HL-60 (cell line): ENCODE data around the gene LDLRAD1.
"Not testable (repeated sequence)": the region's sequence is repeated elsewhere in the genome, so short reads cannot be mapped to it uniquely, and the experiment has no call there.

Experiments used
- DNase-seq, 2 experiments: peaks; one replicate each; pipeline ENCODE4 v3.0.0-alpha.2; 2010 to 2020; ENCODE audit warnings: low read depth in 1 of 2, low spot score in 1 of 2
- H3K27ac ChIP-seq: fragments of 250-450 bp; sonication (Bioruptor Pico); replicated peaks from 2 replicates; pipeline ENCODE4 v1.5.1; 2020; ENCODE audit warnings: mild to moderate bottlenecking, moderate library complexity
- H3K27me3 ChIP-seq: fragments of 250-450 bp; sonication (Bioruptor Pico); 2 replicates; pipeline ENCODE4 v1.5.1; 2021; ENCODE audit warnings: mild to moderate bottlenecking, moderate library complexity; ENCODE audit not compliant: insufficient read depth, poor library complexity, severe bottlenecking
- H3K4me3 ChIP-seq: replicated peaks from 2 replicates; pipeline ENCODE4 v1.5.1; 2011; ENCODE audit warnings: mild to moderate bottlenecking, control low read depth, low read length; ENCODE audit not compliant: insufficient read depth
- GABPA ChIP-seq: IDR thresholded peaks from 2 replicates; pipeline ENCODE4 v1.6.1; 2012; ENCODE audit warnings: low read depth
- POLR2AphosphoS5 ChIP-seq: IDR thresholded peaks from 2 replicates; pipeline ENCODE4 v1.6.1; 2012; ENCODE audit warnings: low read depth
- SPI1 ChIP-seq: IDR thresholded peaks from 2 replicates; pipeline ENCODE4 v1.6.1; 2012; ENCODE audit warnings: low read depth, mild to moderate bottlenecking, borderline replicate concordance
- TF ChIP-seq, protein P1 (sequence below): IDR thresholded peaks from 2 replicates; pipeline ENCODE4 v1.6.1; 2012; ENCODE audit warnings: low read depth; ENCODE audit not compliant: insufficient replicate concordance
- TF ChIP-seq, protein P2 (sequence below): IDR thresholded peaks from one replicate; pipeline ENCODE4 v1.5.1; 2011; ENCODE audit warnings: low read length, control low read depth, inconsistent platforms; ENCODE audit not compliant: insufficient read depth

The LDLRAD1 gene

DNA sequence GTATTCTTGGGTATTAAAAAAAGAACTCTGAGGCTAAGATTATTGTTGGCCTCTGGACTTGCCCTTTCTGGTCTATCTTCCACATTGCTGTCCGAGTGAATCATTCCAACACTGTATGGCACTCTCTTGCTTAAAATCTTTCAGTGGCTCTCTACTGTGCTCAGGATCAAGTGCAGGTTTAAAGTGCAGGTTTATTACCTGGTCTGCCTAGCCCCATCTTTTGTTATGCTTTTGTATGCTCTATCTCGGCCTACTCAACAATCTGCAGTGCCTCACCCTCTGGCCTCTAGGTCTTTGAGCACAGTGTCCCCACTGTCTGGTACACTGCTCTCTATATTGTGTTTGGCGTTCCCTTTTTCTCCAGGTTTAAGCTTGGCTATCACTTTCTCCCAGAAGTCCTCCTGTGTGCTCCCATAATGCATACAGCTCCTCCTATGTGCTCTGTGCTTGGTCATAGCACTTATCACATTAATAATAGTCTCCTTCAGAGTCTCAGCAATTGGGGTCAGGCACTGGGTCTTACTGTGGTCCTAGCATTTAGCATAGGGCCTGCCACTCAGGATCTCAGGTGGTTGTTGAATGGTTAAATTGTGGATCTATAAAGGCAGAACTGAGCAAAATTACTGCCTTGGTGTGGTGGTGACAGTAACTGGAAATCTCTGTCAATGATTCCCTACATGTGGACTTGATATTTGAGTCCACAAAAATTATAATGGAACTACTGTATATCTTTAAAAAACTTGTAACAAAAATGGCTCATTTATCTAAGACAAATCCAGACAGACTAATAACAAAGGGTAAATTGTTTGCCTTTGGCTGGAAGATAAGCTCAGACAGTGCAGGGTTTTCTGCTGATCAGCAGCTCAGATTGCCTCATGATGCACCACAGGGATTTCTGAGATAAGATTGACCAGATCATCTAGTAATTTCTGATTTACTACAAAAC is 10.6 kb upstream of the LDLRAD1 start:
- Histone ChIP-seq H3K4me3 (no peak overlapping the region), H3K27ac (no peak overlapping the region), H3K27me3 (no peaks in the 10 kb centered on the region)
- TF ChIP-seq SPI1: no peak
- TF ChIP-seq, protein P1, sequence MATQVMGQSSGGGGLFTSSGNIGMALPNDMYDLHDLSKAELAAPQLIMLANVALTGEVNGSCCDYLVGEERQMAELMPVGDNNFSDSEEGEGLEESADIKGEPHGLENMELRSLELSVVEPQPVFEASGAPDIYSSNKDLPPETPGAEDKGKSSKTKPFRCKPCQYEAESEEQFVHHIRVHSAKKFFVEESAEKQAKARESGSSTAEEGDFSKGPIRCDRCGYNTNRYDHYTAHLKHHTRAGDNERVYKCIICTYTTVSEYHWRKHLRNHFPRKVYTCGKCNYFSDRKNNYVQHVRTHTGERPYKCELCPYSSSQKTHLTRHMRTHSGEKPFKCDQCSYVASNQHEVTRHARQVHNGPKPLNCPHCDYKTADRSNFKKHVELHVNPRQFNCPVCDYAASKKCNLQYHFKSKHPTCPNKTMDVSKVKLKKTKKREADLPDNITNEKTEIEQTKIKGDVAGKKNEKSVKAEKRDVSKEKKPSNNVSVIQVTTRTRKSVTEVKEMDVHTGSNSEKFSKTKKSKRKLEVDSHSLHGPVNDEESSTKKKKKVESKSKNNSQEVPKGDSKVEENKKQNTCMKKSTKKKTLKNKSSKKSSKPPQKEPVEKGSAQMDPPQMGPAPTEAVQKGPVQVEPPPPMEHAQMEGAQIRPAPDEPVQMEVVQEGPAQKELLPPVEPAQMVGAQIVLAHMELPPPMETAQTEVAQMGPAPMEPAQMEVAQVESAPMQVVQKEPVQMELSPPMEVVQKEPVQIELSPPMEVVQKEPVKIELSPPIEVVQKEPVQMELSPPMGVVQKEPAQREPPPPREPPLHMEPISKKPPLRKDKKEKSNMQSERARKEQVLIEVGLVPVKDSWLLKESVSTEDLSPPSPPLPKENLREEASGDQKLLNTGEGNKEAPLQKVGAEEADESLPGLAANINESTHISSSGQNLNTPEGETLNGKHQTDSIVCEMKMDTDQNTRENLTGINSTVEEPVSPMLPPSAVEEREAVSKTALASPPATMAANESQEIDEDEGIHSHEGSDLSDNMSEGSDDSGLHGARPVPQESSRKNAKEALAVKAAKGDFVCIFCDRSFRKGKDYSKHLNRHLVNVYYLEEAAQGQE: no peak
- DNase-seq: no peak

DNA sequence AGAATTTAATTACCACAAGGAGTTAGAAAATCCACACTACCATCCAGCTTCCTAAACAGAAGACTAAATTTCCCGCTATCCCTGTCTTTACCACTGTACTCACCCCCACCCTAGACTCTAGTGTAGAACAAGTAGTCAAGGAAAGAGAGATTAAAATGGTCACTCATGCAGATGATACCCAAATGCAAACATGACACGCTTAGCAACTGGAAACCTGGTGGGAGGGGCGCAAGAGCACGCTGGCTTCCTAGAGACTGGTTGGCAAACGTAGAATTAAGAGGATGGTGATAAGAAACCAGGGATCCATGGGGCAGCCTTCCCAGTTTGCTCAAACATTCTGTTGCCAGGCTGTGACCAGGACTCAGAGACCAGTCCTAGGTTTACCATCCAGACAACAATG is 9.9 kb upstream of the LDLRAD1 start:
- TF ChIP-seq GABPA (no peak), POLR2AphosphoS5 (no peak), SPI1 (no peak)
- TF ChIP-seq, protein P2, sequence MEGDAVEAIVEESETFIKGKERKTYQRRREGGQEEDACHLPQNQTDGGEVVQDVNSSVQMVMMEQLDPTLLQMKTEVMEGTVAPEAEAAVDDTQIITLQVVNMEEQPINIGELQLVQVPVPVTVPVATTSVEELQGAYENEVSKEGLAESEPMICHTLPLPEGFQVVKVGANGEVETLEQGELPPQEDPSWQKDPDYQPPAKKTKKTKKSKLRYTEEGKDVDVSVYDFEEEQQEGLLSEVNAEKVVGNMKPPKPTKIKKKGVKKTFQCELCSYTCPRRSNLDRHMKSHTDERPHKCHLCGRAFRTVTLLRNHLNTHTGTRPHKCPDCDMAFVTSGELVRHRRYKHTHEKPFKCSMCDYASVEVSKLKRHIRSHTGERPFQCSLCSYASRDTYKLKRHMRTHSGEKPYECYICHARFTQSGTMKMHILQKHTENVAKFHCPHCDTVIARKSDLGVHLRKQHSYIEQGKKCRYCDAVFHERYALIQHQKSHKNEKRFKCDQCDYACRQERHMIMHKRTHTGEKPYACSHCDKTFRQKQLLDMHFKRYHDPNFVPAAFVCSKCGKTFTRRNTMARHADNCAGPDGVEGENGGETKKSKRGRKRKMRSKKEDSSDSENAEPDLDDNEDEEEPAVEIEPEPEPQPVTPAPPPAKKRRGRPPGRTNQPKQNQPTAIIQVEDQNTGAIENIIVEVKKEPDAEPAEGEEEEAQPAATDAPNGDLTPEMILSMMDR: no peak
- TF ChIP-seq, protein P1: no peak
- Histone ChIP-seq H3K27me3 (no peaks in the 10 kb centered on the region), H3K27ac (no peak overlapping the region), H3K4me3 (no peak overlapping the region)
- DNase-seq: no peak

DNA sequence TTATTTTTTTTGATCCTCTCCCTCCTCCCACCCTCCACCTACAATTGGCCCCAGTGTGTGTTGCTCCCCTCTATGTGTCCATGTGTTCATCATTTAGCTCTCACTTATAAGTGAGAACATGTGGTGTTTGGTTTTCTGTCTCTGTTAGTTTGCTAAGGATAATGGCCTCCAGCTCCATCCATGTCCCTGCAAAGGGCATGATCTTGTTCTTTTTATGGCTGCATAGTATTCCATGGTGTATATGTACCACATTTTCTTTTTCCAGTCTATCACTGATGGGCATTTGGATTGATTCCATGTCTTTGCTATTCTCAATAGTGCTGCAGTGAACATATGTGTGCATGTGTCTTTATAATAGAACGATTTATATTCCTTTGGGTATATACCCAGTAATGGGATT is 6.8 kb upstream of the LDLRAD1 start:
- H3K4me3 ChIP-seq, H3K27ac ChIP-seq, H3K27me3 ChIP-seq, DNase-seq: not testable (repeated sequence)

DNA sequence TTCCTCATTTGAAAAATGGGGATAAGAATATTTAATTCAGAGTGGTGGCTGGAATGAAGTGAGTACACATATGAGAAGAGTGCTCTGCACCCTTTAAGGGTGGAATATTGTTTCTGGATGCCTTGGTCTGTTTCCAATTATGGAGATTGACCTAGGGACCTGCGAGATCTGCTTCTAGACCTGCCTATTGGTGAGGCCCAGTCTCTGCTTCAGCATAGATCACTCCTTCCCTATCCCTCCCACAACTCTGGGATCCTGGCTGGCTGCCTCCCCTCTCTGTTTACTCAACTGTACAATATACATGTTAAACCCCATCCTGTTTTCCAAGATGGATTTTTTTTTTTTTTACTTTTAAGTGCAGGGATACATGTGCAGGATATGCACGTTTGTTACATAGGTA is 6.4 kb upstream of the LDLRAD1 start:
- H3K4me3 ChIP-seq: no peak overlapping the region
- no peaks in the 10 kb centered on the region for H3K27me3 ChIP-seq
- no peak overlapping the region for H3K27ac ChIP-seq
- TF ChIP-seq GABPA (no peak), POLR2AphosphoS5 (no peak), SPI1 (no peak)
- TF ChIP-seq, protein P1: no peak
- TF ChIP-seq, protein P2: no peak
- DNase-seq: no peak

DNA sequence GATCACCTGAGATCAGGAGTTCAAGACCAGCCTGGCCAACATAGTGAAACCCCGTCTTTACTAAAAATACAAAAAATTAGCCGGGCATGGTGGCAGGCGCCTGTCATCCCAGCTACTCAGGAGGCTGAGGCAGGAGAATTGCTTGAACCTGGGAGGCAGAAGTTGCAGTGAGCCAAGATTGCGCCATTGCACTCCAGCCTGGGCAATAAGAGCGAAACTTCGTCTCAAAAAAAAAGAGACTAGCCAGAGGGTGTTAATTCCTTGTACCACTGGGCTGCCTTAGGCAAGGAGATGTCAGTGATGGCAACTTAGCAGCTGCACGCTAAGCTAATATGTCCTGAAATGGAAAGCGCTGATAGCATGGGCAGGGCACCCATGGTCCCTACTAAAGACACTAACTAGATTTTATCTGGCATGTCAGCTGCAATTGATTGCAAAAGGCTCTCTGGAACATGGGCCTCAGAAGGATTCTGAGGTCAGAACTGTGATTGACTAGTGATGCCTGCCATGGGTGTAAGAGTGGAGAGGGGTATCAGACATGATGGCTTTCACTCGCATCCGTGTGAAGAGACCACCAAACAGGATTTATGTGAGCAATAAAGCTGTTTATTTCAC is 1.7 kb upstream of the LDLRAD1 start:
- peak in 1 of 2 experiments; percentile 3 for DNase-seq
- not testable (repeated sequence) for H3K27me3 ChIP-seq, H3K27ac ChIP-seq, H3K4me3 ChIP-seq
